Activated naive CD4-positive, alpha-beta T cell treated with Interleukin-2 at 50 U/mL for 16 hours (primary cell): ENCODE measurements around the gene CNTN4.
"Not testable (repeated sequence)": the region's sequence is repeated elsewhere in the genome, so short reads cannot be mapped to it uniquely, and the experiment has no call there.

Experiments
- DNase-seq: peaks from one replicate; pipeline ENCODE4 v3.0.0-alpha.2; 2020

The CNTN4 gene

GRCh38 chr3:2098398-2099027 lies at the start of gene CNTN4:
TSS of gene CNTN4 (plus strand) at chr3:2098866.
- no peak for DNase-seq

GRCh38 chr3:2061360-2061759 lies 37.3 kb upstream of the CNTN4 start:
- no peak for DNase-seq

GRCh38 chr3:2071531-2071930 lies 27.1 kb upstream of the CNTN4 start:
- DNase-seq: no peak

GRCh38 chr3:2078821-2079220 lies 19.8 kb upstream of the CNTN4 start:
- no peak for DNase-seq

- no peak for DNase-seq
Measured at GRCh38 chr3:2082871-2083480, 15.7 kb upstream of the CNTN4 start.

- DNase-seq: not testable (repeated sequence)
Measured at GRCh38 chr3:2083558-2083957, 15.1 kb upstream of the CNTN4 start.

GRCh38 chr3:2090095-2090911 lies 8.4 kb upstream of the CNTN4 start:
- no peak for DNase-seq

- no peak for DNase-seq
Measured at GRCh38 chr3:2092758-2093157, 5.9 kb upstream of the CNTN4 start.

- no peak for DNase-seq
Measured at GRCh38 chr3:2094941-2095340, 3.7 kb upstream of the CNTN4 start.

GRCh38 chr3:2096216-2096615 lies 2.5 kb upstream of the CNTN4 start:
- DNase-seq: no peak

GRCh38 chr3:2097641-2098191 lies 950 bp upstream of the CNTN4 start:
- DNase-seq: no peak

- no peak for DNase-seq
Measured at GRCh38 chr3:2099028-2099671, 484 bp downstream of the CNTN4 start.

- no peak for DNase-seq
Measured at GRCh38 chr3:2099779-2100191, 1.1 kb downstream of the CNTN4 start.

- no peak for DNase-seq
Measured at GRCh38 chr3:2106438-2106837, 7.8 kb downstream of the CNTN4 start.

GRCh38 chr3:2110597-2111117 lies 12.0 kb downstream of the CNTN4 start:
- DNase-seq: no peak

GRCh38 chr3:2114617-2115275 lies 16.1 kb downstream of the CNTN4 start:
- no peak for DNase-seq

- DNase-seq: no peak
Measured at GRCh38 chr3:2130726-2131125, 32.1 kb downstream of the CNTN4 start.

- DNase-seq: no peak
Measured at GRCh38 chr3:2133146-2133545, 34.5 kb downstream of the CNTN4 start.

GRCh38 chr3:2137651-2138050 lies 39.0 kb downstream of the CNTN4 start:
- no peak for DNase-seq

- no peak for DNase-seq
Measured at GRCh38 chr3:2141482-2141881, 42.8 kb downstream of the CNTN4 start.

GRCh38 chr3:2148561-2149340 lies 50.1 kb downstream of the CNTN4 start:
- DNase-seq: no peak

- DNase-seq: no peak
Measured at GRCh38 chr3:2153053-2153452, 54.4 kb downstream of the CNTN4 start.
